AG10803 (cell line): ENCODE data around the gene CTDNEP1.

Source experiments
- DNase-seq: peaks from one replicate; pipeline ENCODE4 v3.0.0; 2010; ENCODE audit warnings: low read depth
- H3K4me3 ChIP-seq: 2 replicates; pipeline ENCODE4 v1.5.1; 2011; ENCODE audit warnings: mild to moderate bottlenecking, low read length, control low read depth
- TF ChIP-seq, protein P1 (sequence below): conservative IDR thresholded peaks from 2 replicates; pipeline ENCODE4 v1.5.1; 2011; ENCODE audit warnings: mild to moderate bottlenecking, low read length, control low read depth, inconsistent platforms

CTDNEP1 gene

GRCh38 chr17:7238420-7239090 is 13.0 kb downstream of the CTDNEP1 start:
- H3K4me3 ChIP-seq, result peak overlapping the region; percentile 94
- TF ChIP-seq, protein P1, sequence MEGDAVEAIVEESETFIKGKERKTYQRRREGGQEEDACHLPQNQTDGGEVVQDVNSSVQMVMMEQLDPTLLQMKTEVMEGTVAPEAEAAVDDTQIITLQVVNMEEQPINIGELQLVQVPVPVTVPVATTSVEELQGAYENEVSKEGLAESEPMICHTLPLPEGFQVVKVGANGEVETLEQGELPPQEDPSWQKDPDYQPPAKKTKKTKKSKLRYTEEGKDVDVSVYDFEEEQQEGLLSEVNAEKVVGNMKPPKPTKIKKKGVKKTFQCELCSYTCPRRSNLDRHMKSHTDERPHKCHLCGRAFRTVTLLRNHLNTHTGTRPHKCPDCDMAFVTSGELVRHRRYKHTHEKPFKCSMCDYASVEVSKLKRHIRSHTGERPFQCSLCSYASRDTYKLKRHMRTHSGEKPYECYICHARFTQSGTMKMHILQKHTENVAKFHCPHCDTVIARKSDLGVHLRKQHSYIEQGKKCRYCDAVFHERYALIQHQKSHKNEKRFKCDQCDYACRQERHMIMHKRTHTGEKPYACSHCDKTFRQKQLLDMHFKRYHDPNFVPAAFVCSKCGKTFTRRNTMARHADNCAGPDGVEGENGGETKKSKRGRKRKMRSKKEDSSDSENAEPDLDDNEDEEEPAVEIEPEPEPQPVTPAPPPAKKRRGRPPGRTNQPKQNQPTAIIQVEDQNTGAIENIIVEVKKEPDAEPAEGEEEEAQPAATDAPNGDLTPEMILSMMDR, result no peak
- peak; percentile 42 for DNase-seq

- peak; percentile 57 for DNase-seq
- TF ChIP-seq, protein P1, result no peak
- peak overlapping the region; percentile 94 for H3K4me3 ChIP-seq
Measured at GRCh38 chr17:7237761-7238419, 13.6 kb downstream of the CTDNEP1 start.

GRCh38 chr17:7237266-7237760 is 14.2 kb downstream of the CTDNEP1 start:
- H3K4me3 ChIP-seq, result peak overlapping the region; percentile 94
- no peak for DNase-seq
- TF ChIP-seq, protein P1, result no peak

DNA sequence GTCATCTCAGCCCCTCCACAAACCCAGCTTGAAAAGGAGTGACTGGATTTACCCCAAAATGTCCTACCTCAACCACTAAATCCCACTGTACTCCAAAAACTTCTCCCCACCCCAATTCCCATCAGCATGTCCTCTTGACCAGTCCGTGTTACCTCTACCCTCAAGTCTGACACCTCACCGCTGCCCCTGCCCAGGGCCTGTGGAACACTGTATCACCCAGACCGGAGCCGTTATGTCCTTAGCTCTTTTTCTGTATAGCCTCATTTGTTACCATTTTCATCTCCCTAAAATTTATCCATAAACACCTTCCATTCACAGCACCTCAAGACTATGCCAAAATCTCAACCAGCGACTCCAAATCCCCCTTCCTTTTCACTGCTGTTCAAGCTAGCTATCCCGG is 14.7 kb downstream of the CTDNEP1 start:
- peak overlapping the region; percentile 94; the same call in 1 of the 2 replicates for H3K4me3 ChIP-seq
- no peak for DNase-seq
- TF ChIP-seq, protein P1, result no peak

GRCh38 chr17:7235693-7236665 is 15.6 kb downstream of the CTDNEP1 start:
- TF ChIP-seq, protein P1, result no peak
- H3K4me3 ChIP-seq, result no peak overlapping the region
- no peak for DNase-seq

DNA sequence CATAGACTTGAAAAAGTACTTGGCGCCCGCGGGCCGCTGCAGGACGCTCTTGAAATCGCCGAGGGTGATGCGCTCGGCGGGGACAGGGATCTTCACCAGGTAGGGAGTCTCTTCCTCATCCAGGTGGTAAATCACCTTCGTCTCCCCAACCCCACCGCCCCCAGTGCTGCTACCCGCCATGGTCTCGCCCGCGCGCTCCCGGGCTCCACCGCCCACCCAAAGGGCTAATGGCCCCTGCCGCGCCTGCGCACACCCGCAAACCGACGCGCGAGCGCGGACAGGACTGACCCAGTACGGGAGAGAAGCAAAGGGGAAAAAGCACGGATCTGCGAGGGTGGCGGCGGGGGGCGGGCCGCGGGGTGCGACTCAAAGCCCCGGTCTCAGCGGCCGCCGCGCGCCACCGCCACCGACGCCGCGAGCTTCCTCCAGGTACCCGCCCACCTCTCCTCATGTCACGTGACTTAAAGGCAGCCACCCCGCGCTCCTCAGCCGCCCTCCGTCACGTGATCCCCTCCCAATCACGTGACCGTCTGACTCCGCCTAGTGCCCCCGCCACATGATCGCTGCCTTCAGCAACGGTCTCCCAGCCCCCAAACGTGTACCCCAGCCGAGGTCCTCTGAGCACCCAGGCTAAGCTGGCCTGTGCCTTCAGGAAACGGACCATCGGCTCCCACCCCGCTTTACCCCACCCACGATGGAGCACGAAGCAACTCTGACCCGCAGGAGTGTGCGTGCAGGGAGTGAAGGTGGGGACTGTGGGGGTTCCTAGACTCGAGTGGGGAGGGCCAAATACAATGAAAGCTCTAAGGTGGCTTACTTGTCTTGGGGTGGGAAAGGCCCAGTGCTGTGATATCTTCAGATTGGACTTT is 17.2 kb downstream of the CTDNEP1 start, which contains the start of gene DVL2:
Gene DVL2 (minus strand): TSS at position 435 of the 869 bp plus-strand sequence. CDS start 255 bp downstream, at position 180.
- peak within 1 kb of the TSS; percentile 89 for H3K4me3 ChIP-seq
- peak; percentile 93 for DNase-seq
- TF ChIP-seq, protein P1, result no peak
